IPS-20b (cell line): ENCODE measurements around the gene RHPN2.
"Not testable (repeated sequence)": the region's sequence is repeated elsewhere in the genome, so short reads cannot be mapped to it uniquely, and the experiment has no call there.

Experiments
- H3K27ac ChIP-seq: one replicate; pipeline ENCODE4 v1.5.1; 2013; ENCODE audit warnings: low read length
- H3K27me3 ChIP-seq: 2 replicates; pipeline ENCODE4 v1.6.1; 2013; ENCODE audit warnings: mild to moderate bottlenecking, low read length, inconsistent platforms; ENCODE audit not compliant: insufficient read depth
- H3K36me3 ChIP-seq: 2 replicates; pipeline ENCODE4 v1.6.1; 2013; ENCODE audit warnings: low read depth, mild to moderate bottlenecking, inconsistent platforms, low read length, moderate library complexity; ENCODE audit not compliant: insufficient read depth
- H3K4me1 ChIP-seq: 2 replicates; pipeline ENCODE4 v1.6.1; 2013; ENCODE audit warnings: mild to moderate bottlenecking, control low read depth, inconsistent platforms, low read length, moderate library complexity; ENCODE audit not compliant: insufficient read depth
- H3K4me3 ChIP-seq: 2 replicates; pipeline ENCODE4 v1.5.1; 2013; ENCODE audit warnings: mild to moderate bottlenecking, low read length, inconsistent platforms
- H3K9ac ChIP-seq: 2 replicates; pipeline ENCODE4 v1.6.1; 2013; ENCODE audit warnings: low read depth, mild to moderate bottlenecking, inconsistent platforms, low read length, moderate library complexity
- H3K9me3 ChIP-seq: 2 replicates; pipeline ENCODE4 v1.6.1; 2013; ENCODE audit warnings: mild to moderate bottlenecking, low read depth, low read length, inconsistent platforms; ENCODE audit not compliant: insufficient read depth

Gene RHPN2

GRCh38 chr19:32997061-32997464 lies 67.6 kb downstream of the RHPN2 start:
- H3K27me3 ChIP-seq, H3K4me3 ChIP-seq, H3K9ac ChIP-seq, H3K4me1 ChIP-seq, H3K27ac ChIP-seq, H3K9me3 ChIP-seq: not testable (repeated sequence)
- peaks cover 59% of the 10 kb centered on the region for H3K36me3 ChIP-seq

GRCh38 chr19:32995966-32996365 lies 68.7 kb downstream of the RHPN2 start:
- not testable (repeated sequence) for H3K9me3 ChIP-seq, H3K27ac ChIP-seq, H3K4me1 ChIP-seq, H3K4me3 ChIP-seq, H3K27me3 ChIP-seq, H3K9ac ChIP-seq
- H3K36me3 ChIP-seq, result peaks cover 58% of the 10 kb centered on the region

- Histone ChIP-seq H3K36me3 (peaks cover 59% of the 10 kb centered on the region), H3K27me3 (no peaks in the 10 kb centered on the region), H3K9me3 (no peaks in the 10 kb centered on the region), H3K9ac (no peak overlapping the region), H3K27ac (no peak overlapping the region), H3K4me3 (no peak overlapping the region), H3K4me1 (no peaks in the 10 kb centered on the region)
Measured at GRCh38 chr19:32988724-32989123, 76.0 kb downstream of the RHPN2 start.

DNA sequence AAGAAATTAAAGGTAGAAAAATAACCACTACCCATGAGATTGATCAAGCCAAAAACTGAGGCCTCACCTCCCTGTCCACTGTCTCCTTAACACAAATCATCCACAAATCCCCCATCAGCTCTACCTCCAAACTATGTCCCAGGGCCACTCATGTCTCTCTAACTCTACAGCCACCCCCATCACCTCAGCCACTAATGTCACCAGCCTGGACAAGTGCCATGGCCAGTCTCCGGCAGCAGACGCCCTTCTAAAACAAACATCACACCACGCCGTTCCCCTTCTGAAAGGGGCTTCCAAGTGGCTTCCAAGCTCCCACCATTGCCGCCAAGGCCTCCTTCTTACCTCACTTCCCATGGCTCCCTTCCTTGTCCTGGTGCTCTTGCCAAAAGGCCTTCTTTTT lies 76.4 kb downstream of the RHPN2 start:
- not testable (repeated sequence) for H3K9me3 ChIP-seq, H3K4me3 ChIP-seq, H3K27me3 ChIP-seq, H3K27ac ChIP-seq, H3K9ac ChIP-seq, H3K4me1 ChIP-seq
- H3K36me3 ChIP-seq, result peaks cover 57% of the 10 kb centered on the region

DNA sequence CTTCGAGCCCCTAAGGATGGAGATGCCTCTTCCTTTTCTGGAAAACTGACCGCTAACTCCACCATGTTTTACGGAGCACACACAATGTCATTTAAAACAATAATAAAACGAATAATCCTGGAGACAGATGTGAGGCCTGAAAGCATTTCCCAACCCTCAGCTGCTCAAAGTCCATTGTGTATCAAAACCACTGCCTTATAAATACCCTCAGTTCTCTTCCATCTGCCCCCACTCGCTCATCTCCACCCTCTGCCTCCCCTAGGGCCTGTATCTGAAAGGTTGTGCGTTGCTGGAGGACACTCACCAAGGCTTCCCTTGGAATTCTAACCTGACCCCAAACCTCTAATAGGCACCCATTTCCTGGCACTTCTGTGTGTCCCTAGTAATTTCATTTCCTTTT lies 82.2 kb downstream of the RHPN2 start:
- H3K9ac ChIP-seq, H3K9me3 ChIP-seq, H3K27ac ChIP-seq, H3K4me3 ChIP-seq, H3K4me1 ChIP-seq, H3K27me3 ChIP-seq: not testable (repeated sequence)
- peaks cover 44% of the 10 kb centered on the region for H3K36me3 ChIP-seq

DNA sequence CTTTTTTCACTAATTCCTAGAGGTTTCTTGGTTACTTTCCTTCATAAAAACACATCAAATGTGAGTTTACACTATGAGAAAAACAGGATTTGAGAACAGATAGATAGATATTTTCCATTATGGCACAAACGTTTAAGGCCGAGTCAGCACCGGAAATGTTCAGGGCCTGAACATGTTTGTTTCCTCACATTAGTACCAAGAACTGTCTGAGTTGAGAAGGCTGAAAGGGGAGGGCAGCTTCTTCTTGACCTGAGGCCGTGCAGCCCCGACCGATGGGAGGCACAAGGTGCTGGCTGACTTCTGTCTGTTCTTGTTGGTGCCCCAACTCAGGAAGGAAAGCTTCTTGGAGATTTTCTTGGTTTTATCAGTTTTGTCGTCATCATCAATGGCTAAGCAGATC lies 84.9 kb downstream of the RHPN2 start:
- H3K27me3 ChIP-seq, H3K4me3 ChIP-seq, H3K9ac ChIP-seq, H3K4me1 ChIP-seq, H3K27ac ChIP-seq, H3K9me3 ChIP-seq: not testable (repeated sequence)
- peaks cover 36% of the 10 kb centered on the region for H3K36me3 ChIP-seq

- not testable (repeated sequence) for H3K9me3 ChIP-seq, H3K27me3 ChIP-seq, H3K9ac ChIP-seq, H3K27ac ChIP-seq, H3K4me1 ChIP-seq, H3K4me3 ChIP-seq
- H3K36me3 ChIP-seq, result peaks cover 31% of the 10 kb centered on the region
Measured at GRCh38 chr19:32977813-32978212, 86.9 kb downstream of the RHPN2 start.

DNA sequence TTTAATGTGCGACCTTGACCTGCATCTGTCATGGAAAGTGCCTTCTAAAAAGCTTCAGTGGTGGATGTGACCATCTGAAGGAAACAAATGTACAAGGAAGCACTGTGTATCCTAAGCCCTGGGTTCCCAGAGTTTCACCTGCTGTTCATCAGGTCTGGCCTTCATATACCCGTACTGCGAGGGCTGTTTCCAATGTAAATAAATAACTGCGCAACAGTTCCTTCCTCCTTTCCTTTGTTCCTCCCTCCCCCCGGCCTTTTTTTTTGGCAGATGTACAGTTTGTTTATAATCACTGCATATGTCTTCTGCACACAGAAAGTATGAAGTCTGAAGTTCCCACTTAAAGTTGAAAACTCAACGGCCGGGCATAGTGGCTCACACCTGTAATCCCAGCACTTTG lies 87.4 kb downstream of the RHPN2 start:
- H3K9ac ChIP-seq, result no peak overlapping the region
- H3K9me3 ChIP-seq, result no peaks in the 10 kb centered on the region
- no peaks in the 10 kb centered on the region for H3K27me3 ChIP-seq
- H3K4me1 ChIP-seq, result no peaks in the 10 kb centered on the region
- peaks cover 31% of the 10 kb centered on the region for H3K36me3 ChIP-seq
- no peak overlapping the region for H3K27ac ChIP-seq
- H3K4me3 ChIP-seq, result no peak overlapping the region

GRCh38 chr19:32976223-32976805 lies 88.4 kb downstream of the RHPN2 start:
- peaks cover 31% of the 10 kb centered on the region for H3K36me3 ChIP-seq
- H3K4me1 ChIP-seq, result no peaks in the 10 kb centered on the region
- no peak overlapping the region for H3K4me3 ChIP-seq
- no peak overlapping the region for H3K9ac ChIP-seq
- no peaks in the 10 kb centered on the region for H3K27me3 ChIP-seq
- no peak overlapping the region for H3K27ac ChIP-seq
- H3K9me3 ChIP-seq, result no peaks in the 10 kb centered on the region

GRCh38 chr19:32971715-32972540 lies 92.8 kb downstream of the RHPN2 start, which contains the start of the genes CEP89 and FAAP24:
Gene CEP89 (minus strand): TSS chr19:32971958. CDS start chr19:32971874, 84 bp downstream.
Gene FAAP24 (plus strand): TSS chr19:32972242. CDS start chr19:32973197, 955 bp downstream.
- Histone ChIP-seq H3K36me3 (peaks cover 17% of the 10 kb centered on the region), H3K4me1 (no peaks in the 10 kb centered on the region), H3K27me3 (no peaks in the 10 kb centered on the region), H3K4me3 (peak within 1 kb of the TSS; percentile 86), H3K9me3 (no peaks in the 10 kb centered on the region), H3K9ac (peak within 1 kb of the TSS; percentile 84; the same call in 1 of the 2 replicates), H3K27ac (no peak within 1 kb of the TSS)

GRCh38 chr19:32971012-32971595 lies 93.6 kb downstream of the RHPN2 start:
- H3K36me3 ChIP-seq, result peaks cover 16% of the 10 kb centered on the region; the same call in 1 of the 2 replicates
- no peak overlapping the region for H3K27ac ChIP-seq
- no peaks in the 10 kb centered on the region for H3K9me3 ChIP-seq
- H3K4me3 ChIP-seq, result peak overlapping the region; percentile 86
- no peaks in the 10 kb centered on the region for H3K27me3 ChIP-seq
- H3K9ac ChIP-seq, result peak overlapping the region; percentile 70; the same call in 1 of the 2 replicates
- no peaks in the 10 kb centered on the region for H3K4me1 ChIP-seq

DNA sequence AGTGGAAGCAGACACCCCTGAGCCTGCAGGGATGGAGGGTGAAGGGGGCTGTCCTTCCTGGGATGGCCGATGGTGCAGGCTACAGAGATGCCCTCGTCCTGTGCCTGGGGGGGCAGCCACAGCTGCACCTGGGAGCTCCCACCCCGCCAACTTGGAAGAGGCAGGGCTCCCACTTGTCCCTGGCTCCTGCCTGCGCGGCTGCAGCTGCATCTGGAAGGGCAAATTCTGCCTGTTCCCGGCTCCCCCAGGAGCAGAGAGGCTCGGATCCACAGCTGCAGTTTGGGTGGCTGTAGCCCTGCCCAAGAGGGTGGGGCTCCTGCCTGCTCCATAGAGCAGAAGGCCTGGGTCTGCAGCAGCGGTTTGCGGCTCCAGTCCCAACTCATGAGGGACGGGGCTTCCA lies 95.1 kb downstream of the RHPN2 start:
- Histone ChIP-seq H3K9me3 (no peaks in the 10 kb centered on the region), H3K27ac (no peak overlapping the region), H3K9ac (no peak overlapping the region), H3K4me3 (no peak overlapping the region), H3K27me3 (no peaks in the 10 kb centered on the region), H3K36me3 (peaks cover 15% of the 10 kb centered on the region), H3K4me1 (no peaks in the 10 kb centered on the region)
